GM18520 (cell line): ENCODE results near the gene AMTN.

Experiments used
- ATAC-seq: cut with Tn5 transposase; IDR thresholded peaks from one replicate; pipeline ENCODE4 v1.9.1; 2021; ENCODE audit not compliant: unreplicated experiment

AMTN gene

DNA sequence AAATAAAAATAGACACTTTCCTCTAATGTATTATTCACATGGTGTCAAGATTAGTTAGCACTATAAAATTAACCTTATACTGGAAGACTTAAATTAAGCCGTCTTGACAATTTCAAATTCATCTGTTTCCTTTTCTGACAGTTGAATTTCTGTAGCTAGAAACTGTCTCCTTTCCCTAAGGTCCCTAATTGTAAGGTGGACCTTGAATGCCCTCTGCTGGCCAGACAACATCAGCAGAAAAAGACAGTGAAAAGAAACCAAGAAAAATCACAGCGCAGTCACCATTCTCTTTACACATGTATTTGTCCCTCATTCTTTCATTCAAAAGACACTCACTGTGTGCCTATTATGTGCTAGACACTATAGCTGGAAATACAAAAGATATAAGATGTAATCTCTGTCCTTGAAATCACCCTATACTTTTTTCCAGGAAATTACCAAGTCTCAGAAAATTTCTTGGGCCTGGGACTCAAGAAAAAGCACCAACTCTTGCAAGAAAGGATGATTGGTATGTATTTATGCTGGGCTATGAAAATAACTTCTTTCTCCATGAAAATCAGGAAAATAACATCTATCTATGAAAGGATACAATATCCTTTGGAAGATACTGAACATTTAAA, 41.0 kb downstream of the AMTN start:
- no peak for ATAC-seq

- ATAC-seq: no peak
Observed at GRCh38 chr4:70559924-70560323, 41.6 kb downstream of the AMTN start.

DNA sequence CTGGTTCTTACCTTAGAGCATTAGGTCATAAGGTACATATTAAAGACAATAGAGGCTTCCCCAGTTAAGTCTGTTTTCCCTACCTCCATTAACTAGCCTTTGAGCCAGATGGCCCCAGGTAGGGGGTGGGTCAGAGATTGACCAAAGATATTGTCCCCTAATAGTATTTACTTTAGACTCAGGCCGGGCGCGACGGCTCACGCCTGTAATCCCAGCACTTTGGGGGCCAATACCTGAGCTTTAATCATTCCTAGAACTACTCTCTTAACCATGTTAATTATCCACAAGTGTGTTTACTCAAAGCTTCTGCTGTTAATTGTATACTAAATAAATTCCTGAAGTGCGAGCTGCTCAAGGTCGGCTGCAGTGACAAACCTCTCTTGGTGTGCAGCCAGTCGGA, 45.7 kb downstream of the AMTN start:
- ATAC-seq: no peak

DNA sequence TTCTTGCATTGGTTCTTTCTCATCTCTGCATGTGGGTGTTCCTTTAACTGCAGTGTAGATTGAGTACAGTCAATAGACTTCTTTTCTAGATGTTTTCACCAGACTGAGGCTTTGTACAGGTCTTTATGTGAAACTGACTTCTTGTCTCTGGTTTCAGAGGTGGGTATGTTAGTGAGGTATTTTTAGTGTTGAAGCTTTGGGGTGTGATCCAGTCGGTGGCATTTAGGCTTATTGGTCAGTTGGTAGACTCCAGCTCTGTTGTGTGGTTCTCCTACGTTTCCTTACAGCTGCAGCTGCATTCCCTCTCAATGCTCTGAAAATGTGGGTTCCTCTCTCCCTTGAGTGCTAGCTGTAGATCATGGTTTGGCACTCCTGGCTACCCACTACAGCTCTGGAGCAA, 52.4 kb downstream of the AMTN start:
- ATAC-seq: no peak

- ATAC-seq: no peak
Observed at GRCh38 chr4:70571772-70572171, 53.4 kb downstream of the AMTN start.

DNA sequence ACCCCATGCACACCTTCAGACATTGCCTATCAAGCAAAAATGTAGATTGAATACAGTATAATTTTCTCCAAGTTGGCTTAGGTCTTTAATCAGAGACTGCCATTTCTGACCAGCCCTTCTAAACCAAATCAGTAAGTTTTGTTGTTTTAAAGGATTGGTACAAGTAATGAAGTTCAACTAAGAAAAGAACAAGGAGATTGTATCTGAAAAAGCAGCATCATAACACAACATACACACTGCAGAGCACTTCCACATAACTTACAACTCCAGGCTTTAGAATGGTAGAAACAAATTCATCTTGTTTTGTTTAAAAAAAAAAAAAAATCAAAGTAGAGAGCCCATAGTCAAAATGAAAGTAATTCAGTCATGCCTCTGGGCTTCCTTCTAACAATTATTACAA, 57.6 kb downstream of the AMTN start:
- no peak for ATAC-seq

GRCh38 chr4:70577220-70577927, 59.0 kb downstream of the AMTN start:
- no peak for ATAC-seq

- ATAC-seq: no peak
Observed at GRCh38 chr4:70581980-70582379, 63.6 kb downstream of the AMTN start.
